ENCODE measurements around the gene OR10AD1. TPM values are rescaled to one million over a fixed set of nuclear protein-coding genes. Genes with fewer than 3 reads are reported as not detected.
"Not testable (repeated sequence)": the region's sequence is repeated elsewhere in the genome, so short reads cannot be mapped to it uniquely, and the experiment has no call there.

OR10AD1 gene
- total RNA-seq, 1 donor from 2014 or later, result not detected

GRCh38 chr12:48163150-48163747, 39.8 kb downstream of the OR10AD1 start:
- DNase-seq (ENCODE audit: low read depth in 2 of 2), result no peak

- DNase-seq (ENCODE audit: low read depth in 2 of 2), result peak in 1 of 2 donors; percentile 50
Observed at GRCh38 chr12:48160807-48161206, 42.3 kb downstream of the OR10AD1 start.

DNA sequence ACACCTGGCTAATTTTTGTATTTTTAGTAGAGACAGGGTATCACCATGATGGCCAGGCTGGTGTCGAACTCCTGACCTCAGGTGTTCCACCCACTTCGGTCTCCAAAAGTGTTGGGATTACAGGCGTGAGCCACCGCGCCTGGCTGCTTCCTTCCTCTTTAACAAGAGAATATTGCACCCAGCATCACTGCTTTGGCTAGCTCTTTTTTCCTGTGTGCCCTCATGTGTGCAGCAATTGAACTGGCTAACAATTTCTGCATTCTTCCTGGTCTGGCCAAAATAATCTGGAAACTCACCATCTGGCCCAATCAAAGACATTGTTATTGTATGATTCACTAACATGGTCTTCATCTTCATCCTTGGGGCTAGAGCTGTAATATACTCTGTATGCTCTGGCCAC, 43.0 kb downstream of the OR10AD1 start:
- DNase-seq (ENCODE audit: low read depth in 2 of 2), result no peak

- DNase-seq (ENCODE audit: low read depth in 2 of 2), result no peak
Observed at GRCh38 chr12:48157889-48158370, 45.2 kb downstream of the OR10AD1 start.

DNA sequence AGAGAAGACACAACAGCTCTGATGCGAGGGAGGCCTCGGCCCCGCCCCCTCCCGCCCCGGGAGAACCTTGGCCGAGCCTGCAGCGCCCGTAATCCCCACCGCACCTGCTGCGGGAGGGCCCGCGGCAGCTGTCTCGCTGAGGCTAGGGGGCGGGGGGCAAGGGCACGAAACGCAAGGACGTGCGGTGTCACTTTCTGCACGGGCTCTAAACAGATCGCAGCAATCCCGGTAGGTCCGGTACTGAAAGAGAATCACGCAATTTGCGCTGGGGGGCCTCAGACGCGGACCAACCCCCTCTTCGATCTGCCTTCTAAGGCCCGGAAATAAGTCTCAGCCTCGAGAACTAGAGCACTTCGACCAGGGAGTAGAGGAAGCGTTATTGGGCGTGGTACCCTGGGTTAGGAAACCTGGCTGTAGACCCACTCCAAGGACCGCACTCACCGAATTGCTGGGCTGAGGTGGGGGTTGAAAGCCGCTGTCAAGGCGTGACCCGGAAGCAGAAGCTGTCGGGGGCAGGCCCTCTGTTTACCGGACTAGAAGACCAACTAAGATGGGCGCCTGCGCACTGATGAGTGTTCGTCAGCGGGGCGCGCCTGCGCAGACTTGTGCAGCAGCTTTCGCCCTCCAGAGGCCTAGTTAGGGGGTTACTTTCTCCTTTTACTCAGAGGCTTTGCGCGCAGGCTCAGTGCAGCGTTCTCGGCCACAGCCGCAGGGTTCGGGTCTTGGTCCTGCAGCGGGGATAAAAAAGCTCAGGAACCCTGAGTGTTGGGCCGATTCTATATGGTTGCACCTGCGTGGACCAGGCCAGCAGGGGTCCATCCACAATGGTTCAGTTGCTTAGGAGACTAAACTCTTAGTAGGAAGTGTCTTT, 45.8 kb downstream of the OR10AD1 start, which contains the start of gene ASB8:
Gene ASB8, minus strand, starts transcription at position 498 of the 871 bp plus-strand sequence. CDS start 4,019 bp downstream, outside the sequence.
- DNase-seq (ENCODE audit: low read depth in 2 of 2), result peak; percentile 96 to 99

DNA sequence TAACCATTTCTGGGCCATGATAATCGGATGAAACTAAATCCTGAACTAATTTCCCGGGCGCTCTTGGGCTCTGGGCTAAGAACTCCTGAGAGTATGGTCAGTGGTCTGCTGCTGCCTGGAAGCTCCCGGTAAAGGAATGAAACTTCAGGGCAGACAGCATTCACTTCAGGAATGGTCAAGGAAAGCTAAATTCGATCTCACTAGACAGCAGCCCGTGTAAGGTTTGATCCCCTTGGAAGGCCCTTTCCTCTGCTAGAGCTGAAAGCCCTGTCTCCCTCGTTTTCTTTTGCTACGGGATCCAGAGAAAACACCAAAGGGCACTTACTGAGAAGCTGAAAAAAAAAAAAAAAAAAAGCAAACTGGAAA, 46.5 kb downstream of the OR10AD1 start:
- no peak for DNase-seq (ENCODE audit: low read depth in 2 of 2)

- not testable (repeated sequence) for DNase-seq (ENCODE audit: low read depth in 2 of 2)
Observed at GRCh38 chr12:48155786-48156185, 47.3 kb downstream of the OR10AD1 start.

Other genes with a start within 250 kb of the OR10AD1 start
- gene TMEM106C, start 239.7 kb downstream of the OR10AD1 start, total RNA-seq, result 54.6 and 68.0 TPM in 2 replicates
- not detected in 2 replicates for gene COL2A1, start 198.8 kb downstream of the OR10AD1 start, total RNA-seq
- gene SENP1, start 97.2 kb downstream of the OR10AD1 start, total RNA-seq, result 9.6 and 11.1 TPM in 2 replicates
- gene PFKM, start 83.9 kb downstream of the OR10AD1 start, total RNA-seq, result 36.3 and 45.3 TPM in 2 replicates
- 14.0 and 15.6 TPM in 2 replicates for gene ASB8, start 45.8 kb downstream of the OR10AD1 start, total RNA-seq
- under 0.01 TPM in 1 of 2 replicates, not detected in the other for gene CCDC184, start 19.6 kb downstream of the OR10AD1 start, total RNA-seq
- gene ZNF641, start 147.6 kb upstream of the OR10AD1 start, total RNA-seq, result 0.51 and 1.0 TPM in 2 replicates